KOPT-K1 (cell line): Measurements from ENCODE around the gene GHRH.

Source experiments
- H3K27ac ChIP-seq: fragments of 200-600 bp; sonication (generic); 2 replicates; pipeline ENCODE4 v1.5.1; 2016; ENCODE audit warnings: antibody characterized with exemption, mild to moderate bottlenecking, low read depth, low read length; ENCODE audit not compliant: poor library complexity, severe bottlenecking
- H3K36me3 ChIP-seq: fragments of 200-600 bp; sonication (generic); 2 replicates; pipeline ENCODE4 v1.5.1; 2017; ENCODE audit warnings: antibody characterized with exemption, mild to moderate bottlenecking, low read length, moderate library complexity; ENCODE audit not compliant: insufficient read depth
- H3K9me3 ChIP-seq: fragments of 200-600 bp; sonication (generic); 2 replicates; pipeline ENCODE4 v1.5.1; 2017; ENCODE audit warnings: antibody characterized with exemption, low read length, mild to moderate bottlenecking; ENCODE audit not compliant: insufficient read depth, poor library complexity, severe bottlenecking

The GHRH gene, protein sequence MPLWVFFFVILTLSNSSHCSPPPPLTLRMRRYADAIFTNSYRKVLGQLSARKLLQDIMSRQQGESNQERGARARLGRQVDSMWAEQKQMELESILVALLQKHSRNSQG

DNA sequence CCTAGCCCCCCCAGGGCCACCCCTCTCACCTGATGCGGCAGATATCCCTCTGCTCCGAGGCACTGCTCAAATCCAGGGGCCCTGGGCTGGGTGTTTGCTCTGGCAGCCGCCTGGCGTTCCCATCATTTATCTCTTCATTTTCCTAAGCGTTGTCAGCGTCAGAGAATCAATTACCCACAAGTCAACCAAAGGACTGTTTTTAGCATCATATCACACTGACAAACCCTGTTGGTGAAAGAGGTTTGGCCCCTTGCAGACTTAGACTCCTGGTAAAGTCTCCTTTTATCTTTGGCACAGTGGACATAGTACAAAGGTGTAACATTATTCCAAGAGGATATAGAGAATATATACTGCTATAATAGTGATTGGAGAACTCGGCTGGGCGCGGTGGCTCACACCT is at the start of gene GHRH:
Gene GHRH, minus strand, starts transcription at position 101 of the 400 bp plus-strand sequence. CDS start 4,925 bp downstream, outside the sequence.
- Histone ChIP-seq H3K9me3 (no peaks in the 10 kb centered on the region), H3K27ac (no peak within 1 kb of the TSS), H3K36me3 (no peaks in the 10 kb centered on the region)

DNA sequence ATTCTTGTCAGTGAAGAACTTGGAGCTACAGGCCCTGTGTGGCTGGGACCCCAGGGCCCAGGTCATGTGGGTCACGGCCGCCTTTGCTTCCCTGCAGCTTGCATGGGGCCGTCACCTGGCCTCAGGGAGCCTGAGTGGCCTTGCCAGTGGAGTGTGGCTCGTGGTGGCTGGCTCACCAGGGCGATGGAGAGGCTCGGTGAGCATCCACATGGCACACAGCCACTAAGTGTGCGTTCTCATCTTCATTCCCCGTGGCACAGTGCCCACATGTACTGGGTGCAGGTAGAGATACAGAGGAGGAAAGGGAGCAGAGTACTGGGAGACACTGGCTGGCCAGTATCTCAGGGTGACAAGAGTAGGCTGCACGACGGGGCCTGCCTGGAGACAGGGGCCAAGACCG is 49.3 kb upstream of the GHRH start:
- Histone ChIP-seq H3K36me3 (peaks cover 84% of the 10 kb centered on the region), H3K9me3 (no peaks in the 10 kb centered on the region), H3K27ac (no peak overlapping the region)

DNA sequence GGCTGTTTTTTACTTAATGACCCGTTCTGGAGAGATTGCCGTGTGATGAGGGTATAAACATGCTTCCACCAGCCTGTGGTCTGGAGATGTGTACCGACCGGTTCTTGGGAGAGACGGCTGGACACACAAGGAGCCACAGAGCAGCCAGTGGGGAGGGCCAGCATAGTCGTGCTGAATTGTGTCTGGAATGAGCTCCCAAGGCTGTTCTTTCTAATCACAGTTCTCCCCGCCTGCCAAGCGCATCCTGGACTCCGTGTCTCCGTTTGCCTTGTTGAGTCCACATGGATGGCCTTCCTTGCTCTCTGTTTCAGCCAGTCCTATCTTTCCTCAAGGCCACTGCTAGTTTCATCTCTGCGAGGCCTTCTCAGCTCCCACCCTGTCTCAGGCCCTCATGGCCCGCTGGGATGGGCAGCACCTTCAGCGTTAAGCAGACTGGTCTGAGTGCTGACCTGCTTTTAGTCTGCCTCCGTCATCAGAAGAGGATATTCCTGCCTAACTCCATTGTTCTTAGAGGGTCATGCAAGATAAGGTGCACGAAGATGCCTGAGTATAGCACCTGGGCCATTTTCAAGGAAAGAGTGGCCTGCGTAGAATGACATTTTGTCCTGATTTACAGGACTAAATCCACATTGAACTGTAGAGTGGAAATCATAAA is 48.4 kb upstream of the GHRH start:
- H3K9me3 ChIP-seq, result no peaks in the 10 kb centered on the region
- peaks cover 83% of the 10 kb centered on the region for H3K36me3 ChIP-seq
- H3K27ac ChIP-seq, result no peak overlapping the region

DNA sequence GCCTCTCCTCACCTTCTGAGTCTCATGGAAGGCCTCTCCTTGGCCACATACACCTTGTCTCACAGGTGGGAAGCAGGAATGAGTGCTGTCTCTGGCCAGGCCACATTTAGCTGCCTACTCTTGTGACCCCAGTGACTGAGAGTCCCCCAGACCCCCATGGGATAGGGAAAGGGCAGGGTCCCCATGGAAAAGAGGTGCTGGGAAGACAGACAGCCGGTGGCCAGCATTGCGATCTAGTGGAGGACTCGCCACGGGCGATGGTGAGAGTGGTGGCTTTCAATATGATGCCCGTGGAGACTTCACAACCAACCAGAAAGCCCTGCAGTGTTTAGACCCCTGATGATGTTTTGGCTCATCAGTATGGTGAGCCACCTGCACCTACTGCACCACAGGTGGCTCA is 47.7 kb upstream of the GHRH start:
- H3K36me3 ChIP-seq, result peaks cover 85% of the 10 kb centered on the region
- no peak overlapping the region for H3K27ac ChIP-seq

GRCh38 chr20:37308086-37309050 is 46.8 kb upstream of the GHRH start:
- Histone ChIP-seq H3K36me3 (peaks cover 92% of the 10 kb centered on the region), H3K9me3 (no peaks in the 10 kb centered on the region), H3K27ac (no peak overlapping the region)

More for the DNA sequence above, 47.7 kb upstream of the GHRH start:
- H3K9me3 ChIP-seq, result no peaks in the 10 kb centered on the region

GRCh38 chr20:37305839-37306238 is 44.2 kb upstream of the GHRH start:
- Histone ChIP-seq H3K27ac (no peak overlapping the region), H3K36me3 (peaks cover 95% of the 10 kb centered on the region), H3K9me3 (no peaks in the 10 kb centered on the region)

DNA sequence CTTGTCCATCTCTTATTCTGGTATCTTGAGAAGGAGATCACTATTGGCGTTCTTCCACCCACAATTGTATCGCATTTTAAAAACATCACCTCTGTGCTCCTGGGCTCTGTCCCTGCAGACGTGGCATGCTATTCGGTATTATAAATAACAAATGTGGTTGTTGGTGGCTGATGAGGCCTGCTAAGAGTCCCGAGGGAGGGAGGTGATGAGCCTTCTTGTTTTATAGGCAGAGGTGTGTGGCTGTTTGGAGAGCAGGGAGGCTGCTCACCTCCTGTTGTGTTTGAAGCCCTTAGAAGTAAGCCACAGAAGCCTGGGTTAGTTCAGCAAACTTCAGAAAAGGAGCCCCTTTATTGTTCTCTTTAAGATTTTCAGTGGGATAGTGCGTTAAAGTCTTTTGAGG is 43.5 kb upstream of the GHRH start:
- Histone ChIP-seq H3K36me3 (peaks cover 95% of the 10 kb centered on the region), H3K27ac (no peak overlapping the region), H3K9me3 (no peaks in the 10 kb centered on the region)

DNA sequence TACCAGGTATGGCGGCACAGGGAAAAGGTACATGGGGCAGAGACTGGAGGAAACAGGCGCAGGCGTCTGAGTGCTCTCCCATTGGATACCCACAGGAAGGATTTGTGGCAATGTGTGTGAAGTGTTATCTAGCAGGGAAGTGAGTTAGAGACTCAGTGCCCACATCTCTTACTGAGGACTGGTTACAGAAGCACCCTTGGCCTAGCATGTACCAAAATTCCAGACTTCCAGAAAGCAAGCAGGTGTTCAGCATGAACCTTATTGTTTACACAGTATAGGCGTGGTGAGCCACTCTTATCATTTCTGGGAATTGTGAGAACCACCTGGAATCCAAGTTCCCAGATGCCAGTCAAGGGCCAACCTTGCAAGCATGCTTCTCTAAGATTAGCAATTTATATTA is 42.0 kb upstream of the GHRH start:
- H3K27ac ChIP-seq, result no peak overlapping the region
- no peaks in the 10 kb centered on the region for H3K9me3 ChIP-seq
- peaks cover 93% of the 10 kb centered on the region for H3K36me3 ChIP-seq

- Histone ChIP-seq H3K36me3 (peaks cover 92% of the 10 kb centered on the region), H3K9me3 (no peaks in the 10 kb centered on the region), H3K27ac (no peak overlapping the region)
These were observed 41.4 kb upstream of the GHRH start for GRCh38 chr20:37302981-37303380.

GRCh38 chr20:37301558-37301957 is 39.9 kb upstream of the GHRH start:
- Histone ChIP-seq H3K9me3 (no peaks in the 10 kb centered on the region), H3K27ac (no peak overlapping the region), H3K36me3 (peaks cover 88% of the 10 kb centered on the region)

DNA sequence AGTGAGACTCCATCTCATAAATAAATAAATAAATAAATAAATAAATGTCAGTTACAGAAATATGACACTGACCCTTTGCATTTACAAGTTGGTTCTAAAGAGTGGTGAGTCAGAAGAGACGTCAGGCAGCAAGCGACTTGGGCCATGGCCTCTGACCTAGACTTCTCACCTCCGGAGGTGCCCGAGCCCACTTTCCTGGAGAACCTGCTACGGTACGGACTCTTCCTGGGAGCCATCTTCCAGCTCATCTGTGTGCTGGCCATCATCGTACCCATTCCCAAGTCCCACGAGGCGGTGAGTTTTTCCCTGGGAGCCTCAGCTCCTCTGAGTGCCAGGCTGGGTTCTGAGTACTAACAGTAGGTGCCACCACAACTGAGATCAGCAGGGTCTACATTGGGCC is 39.5 kb upstream of the GHRH start:
- Histone ChIP-seq H3K27ac (no peak overlapping the region), H3K36me3 (peaks cover 84% of the 10 kb centered on the region), H3K9me3 (no peaks in the 10 kb centered on the region)

GRCh38 chr20:37299718-37300528 is 38.3 kb upstream of the GHRH start:
- peaks cover 73% of the 10 kb centered on the region for H3K36me3 ChIP-seq
- H3K27ac ChIP-seq, result no peak overlapping the region
- H3K9me3 ChIP-seq, result no peaks in the 10 kb centered on the region

GRCh38 chr20:37298190-37298939 is 36.8 kb upstream of the GHRH start:
- Histone ChIP-seq H3K36me3 (peaks cover 69% of the 10 kb centered on the region), H3K27ac (no peak overlapping the region), H3K9me3 (no peaks in the 10 kb centered on the region)

DNA sequence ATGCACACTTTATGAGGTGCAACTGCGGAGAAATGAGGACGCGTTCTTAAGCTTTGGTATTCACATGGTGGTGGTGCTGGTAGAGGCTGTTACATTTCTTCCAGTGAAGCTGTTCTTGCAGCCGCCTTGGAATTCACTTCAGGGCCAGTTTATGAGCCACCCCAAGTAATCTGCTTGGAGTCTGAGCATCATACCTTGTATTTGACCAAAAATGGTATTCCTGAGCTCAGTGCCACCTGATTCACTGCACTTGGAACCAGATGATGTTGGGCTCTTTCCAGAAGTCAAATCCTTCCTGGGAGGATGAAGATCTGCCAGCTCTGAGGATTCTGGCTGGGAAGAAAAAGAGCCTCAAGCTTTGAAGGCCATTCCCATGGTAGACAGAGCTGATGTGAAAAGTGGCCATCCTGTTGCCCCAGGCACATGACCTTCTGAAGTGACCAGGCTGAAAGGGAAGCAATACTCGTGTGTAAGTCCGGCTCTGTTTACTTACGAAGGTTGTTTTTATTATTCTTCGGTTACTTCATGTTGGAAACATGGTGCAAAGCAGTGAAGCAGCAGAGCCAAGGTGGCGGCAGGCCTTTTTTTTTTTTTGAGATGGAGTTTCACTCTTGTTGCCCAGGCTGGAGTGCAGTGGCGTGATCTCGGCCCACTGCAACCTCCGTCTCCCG is 35.6 kb upstream of the GHRH start:
- Histone ChIP-seq H3K36me3 (peaks cover 69% of the 10 kb centered on the region), H3K27ac (no peak overlapping the region), H3K9me3 (no peaks in the 10 kb centered on the region)
